DLD1 (cell line): ENCODE results near the gene RANGRF.

Source experiments
- in situ Hi-C: cut with HindIII; loops from 2 replicates; pipeline ENCODE4 v1.10.0; 2017; ENCODE audit warnings: low sequenced_read_pairs

The RANGRF gene

GRCh38 chr17:8312726-8313600 lies 24.5 kb downstream of the RANGRF start:
- in situ Hi-C loops, result loop anchor here (25.0 kb wide), 1 partner anchor 201 kb away; the partner anchor contains the start of genes ALOXE3 and HES7

GRCh38 chr17:8314797-8315763 lies 26.6 kb downstream of the RANGRF start:
- in situ Hi-C loops, result loop anchor here (25.0 kb wide), 1 partner anchor 203 kb away; the partner anchor contains the start of genes ALOXE3 and HES7

- in situ Hi-C loops, result loop anchor here (25.0 kb wide), 1 partner anchor 203 kb away; the partner anchor contains the start of genes ALOXE3 and HES7
Measured at GRCh38 chr17:8315764-8316217, 27.3 kb downstream of the RANGRF start.

- in situ Hi-C loops, result loop anchor here (25.0 kb wide), 1 partner anchor 206 kb away; the partner anchor contains the start of genes ALOXE3 and HES7
Measured at GRCh38 chr17:8318010-8318935, 29.8 kb downstream of the RANGRF start.

DNA sequence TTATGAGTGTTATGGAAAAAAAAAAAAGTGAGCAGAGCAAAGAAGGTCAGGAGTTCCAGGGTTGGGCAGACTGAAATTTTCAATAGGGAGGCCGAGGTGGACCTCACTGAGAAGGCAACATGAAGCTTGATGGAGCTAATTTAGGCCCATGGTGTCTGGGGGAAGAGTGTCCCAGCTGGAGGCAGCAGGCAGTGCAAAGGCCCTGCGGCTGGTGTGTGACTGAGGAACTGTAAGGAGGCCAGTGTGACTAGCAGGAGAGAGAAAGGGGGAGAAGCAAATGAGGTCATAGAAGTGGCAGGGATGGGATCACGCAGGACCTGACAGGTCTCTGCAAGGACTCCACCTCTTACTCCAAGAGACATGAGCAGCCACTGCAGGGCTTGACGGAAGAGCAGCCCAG lies 31.8 kb downstream of the RANGRF start:
- in situ Hi-C loops, result loop anchor here (25.0 kb wide), 1 partner anchor 208 kb away; the partner anchor contains the start of genes ALOXE3 and HES7

DNA sequence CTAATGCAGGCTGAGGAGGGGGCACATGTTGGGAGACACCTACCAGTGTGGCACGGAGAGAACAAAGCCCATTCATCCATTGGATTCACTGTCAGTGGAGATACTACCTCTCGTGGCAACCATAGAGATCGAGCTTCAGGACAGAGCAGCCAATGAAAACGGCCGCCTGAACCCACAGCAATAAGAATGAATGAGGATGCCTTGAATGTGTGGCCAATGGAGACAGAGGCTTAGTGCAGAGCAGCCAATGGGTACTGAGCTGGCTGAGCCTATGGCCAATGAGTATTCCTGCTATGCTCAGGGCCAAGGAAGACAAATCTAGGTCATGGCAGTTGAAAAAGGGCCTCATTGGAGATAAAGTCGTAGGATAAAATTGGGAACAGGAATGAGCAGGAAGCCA lies 32.5 kb downstream of the RANGRF start:
- in situ Hi-C loops, result loop anchor here (25.0 kb wide), 1 partner anchor 209 kb away; the partner anchor contains the start of genes ALOXE3 and HES7

DNA sequence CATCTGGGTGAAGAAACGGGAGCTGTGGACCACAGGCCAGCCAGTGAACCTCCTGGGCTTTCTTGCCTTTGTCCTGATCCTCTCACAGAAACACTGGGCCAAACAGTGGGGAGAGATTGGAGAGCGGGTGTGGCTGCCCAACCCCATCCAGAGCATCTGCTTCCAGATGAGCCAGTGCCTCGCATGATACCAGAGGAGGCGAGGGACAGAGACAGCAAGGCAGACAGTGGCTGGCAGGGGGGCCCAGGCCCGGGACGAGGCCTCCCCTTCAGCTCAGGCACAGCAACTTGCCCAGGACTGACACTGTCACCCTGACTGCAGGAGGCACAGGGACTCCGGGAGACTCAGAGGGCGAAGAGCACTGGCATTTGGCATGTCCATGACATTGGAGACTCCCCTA lies 33.6 kb downstream of the RANGRF start:
- in situ Hi-C loops, result loop anchor here (25.0 kb wide), 1 partner anchor 210 kb away; the partner anchor contains the start of genes ALOXE3 and HES7

DNA sequence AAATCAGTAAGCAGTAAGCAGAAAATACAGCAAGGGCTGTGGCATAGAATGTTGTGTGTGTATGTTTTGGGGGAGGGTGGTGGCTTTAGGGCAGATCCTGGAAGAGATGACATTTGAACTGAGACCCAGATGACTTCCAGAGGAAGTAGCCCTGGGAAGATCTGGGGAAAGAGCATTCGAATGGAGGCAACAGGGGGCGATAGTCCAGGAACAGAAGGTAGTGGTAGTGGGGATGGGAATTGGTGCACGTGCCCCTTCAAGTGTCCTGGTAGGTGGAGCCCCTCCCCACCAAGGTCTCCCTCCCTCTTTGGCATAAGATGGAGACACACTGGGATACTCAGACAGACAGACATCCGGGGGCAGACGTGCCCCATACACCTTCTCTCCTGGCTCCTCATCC lies 35.7 kb downstream of the RANGRF start:
- in situ Hi-C loops, result loop anchor here (25.0 kb wide), 1 partner anchor 212 kb away; the partner anchor contains the start of genes ALOXE3 and HES7

DNA sequence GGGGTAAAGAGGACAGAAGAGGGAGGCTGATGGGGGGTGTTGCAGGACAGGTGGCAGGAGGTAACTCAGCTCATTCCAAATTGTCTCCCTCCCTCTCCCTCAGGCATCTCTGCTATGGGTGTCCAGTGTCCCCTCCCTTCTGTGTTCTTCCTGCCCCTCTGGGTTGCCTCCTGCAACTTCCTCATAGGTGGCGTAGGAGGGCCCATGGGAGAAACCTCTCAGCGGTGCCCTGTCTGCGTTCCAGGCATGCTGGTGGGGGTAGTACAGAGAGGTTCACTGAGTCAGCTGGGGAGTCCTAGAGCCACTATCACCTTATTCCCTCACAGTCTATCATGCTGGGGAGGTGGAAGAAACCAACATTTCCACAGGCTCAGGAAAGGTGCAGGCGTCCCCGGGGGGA lies 36.5 kb downstream of the RANGRF start:
- in situ Hi-C loops, result loop anchor here (25.0 kb wide), 1 partner anchor 213 kb away; the partner anchor contains the start of genes ALOXE3 and HES7

GRCh38 chr17:8326511-8327302 lies 38.2 kb downstream of the RANGRF start:
- in situ Hi-C loops, result no loop called here

DNA sequence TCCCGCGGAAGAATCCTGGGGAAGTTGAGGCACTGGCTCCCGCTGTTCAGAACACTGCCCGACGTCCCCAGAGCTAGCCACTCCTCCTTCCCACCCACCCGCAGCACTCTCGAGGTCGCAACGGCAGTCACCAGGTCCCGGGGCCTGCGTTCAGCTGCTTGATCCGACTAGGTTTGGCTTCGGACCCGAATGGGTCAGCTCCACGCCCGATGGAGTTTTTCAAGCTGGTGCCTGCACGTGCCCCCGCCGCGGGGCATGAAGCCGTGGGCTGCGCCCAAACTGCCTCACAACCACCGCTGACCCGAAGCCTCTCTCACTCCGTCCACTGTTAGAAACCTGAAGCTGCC lies 38.8 kb downstream of the RANGRF start:
- in situ Hi-C loops, result no loop called here

GRCh38 chr17:8332128-8332527 lies 43.7 kb downstream of the RANGRF start:
- in situ Hi-C loops, result no loop called here

- in situ Hi-C loops, result no loop called here
Measured at GRCh38 chr17:8332688-8333087, 44.2 kb downstream of the RANGRF start.

GRCh38 chr17:8333281-8333680 lies 44.8 kb downstream of the RANGRF start:
- in situ Hi-C loops, result no loop called here

DNA sequence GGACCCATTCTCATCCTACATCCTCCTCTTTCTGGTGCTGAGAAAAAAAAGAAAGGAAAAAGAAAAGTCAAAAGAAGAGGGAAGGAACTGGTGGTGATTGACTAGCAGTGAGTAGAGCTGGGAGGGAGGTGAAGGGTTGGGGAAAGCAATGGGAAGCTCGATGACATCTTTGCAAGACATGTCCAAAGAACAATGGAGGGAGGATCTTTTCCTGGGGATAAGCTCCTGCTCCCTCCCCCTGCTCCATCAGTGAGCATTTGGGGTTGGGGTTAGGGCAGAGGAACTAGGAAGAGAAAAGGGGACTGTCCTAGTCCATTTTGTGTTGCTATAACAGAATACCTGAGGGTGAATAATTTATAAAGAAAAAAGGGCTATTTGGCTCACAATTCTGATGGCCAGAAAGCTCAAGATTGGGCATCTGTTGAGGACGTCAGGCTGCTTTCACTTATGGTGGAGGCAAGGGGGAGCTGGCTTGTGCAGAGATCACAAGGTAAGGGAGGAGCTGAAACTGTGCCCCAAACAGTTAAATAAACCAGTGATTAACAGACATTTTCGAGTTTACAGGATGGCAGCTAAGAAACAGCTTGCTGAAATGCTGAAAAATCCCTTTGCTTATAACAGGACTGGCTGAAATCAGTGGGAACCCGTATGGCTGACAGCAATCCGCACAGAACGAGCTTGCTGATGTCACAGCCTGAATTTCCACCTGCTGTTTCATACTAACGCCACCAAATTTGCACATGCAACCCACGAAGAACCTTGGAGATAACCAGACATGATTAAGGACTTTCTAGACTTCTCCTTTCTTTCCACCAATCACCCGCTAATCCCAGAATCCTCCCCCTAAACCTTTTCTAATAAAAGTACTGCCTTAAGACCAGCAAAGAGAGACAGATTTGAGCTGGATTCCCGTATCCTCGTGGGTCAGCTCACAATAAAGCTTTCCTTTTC lies 49.6 kb downstream of the RANGRF start:
- in situ Hi-C loops, result no loop called here

DNA sequence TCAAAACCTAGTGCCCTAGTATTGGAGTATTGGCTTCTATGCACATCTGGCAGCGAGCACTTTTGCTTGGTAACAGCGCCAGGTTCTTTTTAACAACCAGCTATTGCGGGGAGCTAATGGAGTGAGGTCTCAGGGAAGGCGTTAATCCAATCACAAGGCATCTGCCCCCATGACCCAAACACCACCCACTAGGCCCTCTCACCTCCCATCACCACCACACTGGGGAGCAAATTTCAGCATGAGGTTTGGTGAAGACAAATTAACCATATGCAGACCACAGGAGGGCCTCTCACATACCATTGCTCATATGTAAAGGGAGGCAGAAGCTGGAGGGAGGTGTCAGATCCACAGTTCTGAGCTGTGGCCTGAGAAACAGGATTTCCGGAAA lies 50.3 kb downstream of the RANGRF start:
- in situ Hi-C loops, result no loop called here

GRCh38 chr17:8339540-8339939 lies 51.1 kb downstream of the RANGRF start, which contains the start of gene ODF4:
Gene ODF4, plus strand, starts transcription at chr17:8339840. Its CDS starts 212 bp downstream, at chr17:8340052.
- in situ Hi-C loops, result no loop called here
